ENCODE data around the gene SUPT4H1. TPM values are rescaled to one million over a fixed set of nuclear protein-coding genes. Genes with fewer than 3 reads are reported as not detected.

Gene SUPT4H1
- total RNA-seq, 1 experiment from 2014 or later: 109 TPM

DNA sequence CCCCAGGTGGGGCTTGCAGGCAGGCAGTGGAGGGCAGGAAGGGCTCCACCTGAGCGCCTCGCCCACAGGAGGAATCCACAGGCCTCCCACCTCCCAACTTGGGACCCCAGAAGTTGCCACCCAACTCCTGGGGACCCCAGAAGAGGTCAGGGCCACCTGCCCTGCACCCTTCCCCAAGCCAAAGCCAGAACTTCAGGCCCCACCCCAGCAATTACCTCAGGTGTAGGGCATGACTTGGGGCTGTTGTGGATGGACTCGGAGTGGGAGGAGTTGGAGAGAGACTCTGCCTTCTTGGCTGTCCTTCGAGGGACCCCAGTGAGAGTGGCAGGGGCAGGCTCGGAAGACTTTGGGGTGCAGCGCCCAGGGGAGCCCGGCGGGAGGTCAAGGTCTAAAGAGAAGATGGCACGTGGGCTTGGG, 33.9 kb downstream of the SUPT4H1 start:
- no peak overlapping the region for H2AFZ ChIP-seq (ENCODE audit: low read length)
- H3K27me3 Mint-ChIP-seq (ENCODE audit: low read depth): peaks cover 30% of the 10 kb centered on the region

More for the DNA sequence above, 33.9 kb downstream of the SUPT4H1 start:
- Histone ChIP-seq H3T11ph (ENCODE audit: low read length) (no peak overlapping the region), H3K27ac (ENCODE audit: insufficient read length, low read depth, low read length) (no peak overlapping the region), H3K9me3 (ENCODE audit: control insufficient read depth, low read depth, low read length) (no peaks in the 10 kb centered on the region), H3K4me1 (ENCODE audit: insufficient read depth, low read length) (no peaks in the 10 kb centered on the region), H3K79me1 (ENCODE audit: insufficient read depth, low read depth, low read length, poor library complexity, severe bottlenecking) (no peaks in the 10 kb centered on the region), H2BK120ac (ENCODE audit: low read depth, low read length, poor library complexity, severe bottlenecking) (no peak overlapping the region), H3K18ac (ENCODE audit: insufficient read length, low read depth, low read length) (no peak overlapping the region), H4K91ac (ENCODE audit: insufficient read length, low read depth, low read length) (no peak overlapping the region), H3K79me2 (ENCODE audit: insufficient read depth, low read length) (no peaks in the 10 kb centered on the region), H2BK5ac (ENCODE audit: insufficient read length, low read length) (no peak overlapping the region), H2AK5ac (ENCODE audit: insufficient read length, low read length) (no peak overlapping the region), H3K56ac (ENCODE audit: insufficient read length, low read depth, low read length) (no peak overlapping the region), H2BK12ac (ENCODE audit: insufficient read length, low read depth, low read length) (no peak overlapping the region), H3K23me2 (ENCODE audit: insufficient read length, low read depth, low read length, poor library complexity, severe bottlenecking) (peaks cover 3% of the 10 kb centered on the region), H4K20me1 (ENCODE audit: control insufficient read depth, insufficient read depth, insufficient read length) (no peaks in the 10 kb centered on the region), H2BK15ac (ENCODE audit: low read depth, low read length) (no peak overlapping the region), H3K4ac (ENCODE audit: low read depth, low read length) (no peak overlapping the region), H4K5ac (ENCODE audit: insufficient read length, low read depth, low read length) (no peak overlapping the region), H2BK20ac (ENCODE audit: low read depth, low read length, poor library complexity, severe bottlenecking) (no peak overlapping the region), H3K23ac (ENCODE audit: insufficient read length, low read depth, low read length) (no peak overlapping the region), H3K9ac (ENCODE audit: extremely low read depth, insufficient read length, low read length) (no peak overlapping the region), H3K27me3 (ENCODE audit: insufficient read depth, low read length) (no peaks in the 10 kb centered on the region; the same call in 1 of the 2 replicates), H3K4me2 (ENCODE audit: insufficient read depth, insufficient read length, low read length) (no peak overlapping the region), H4K8ac (replicated peaks; ENCODE audit: insufficient read length, low read depth, low read length) (no peak overlapping the region), H3K14ac (ENCODE audit: insufficient read depth, low read length) (no peak overlapping the region)
- Mint-ChIP-seq H3K27ac (peak overlapping the region in 1 of 3 experiments; percentile 72; a peak in 2 of 7 replicates), H3K4me3 (no peak overlapping the region), H3K9me3 (no peaks in the 10 kb centered on the region), H3K36me3 (ENCODE audit: insufficient read depth in 1 of 3, low read depth in 3 of 3) (peaks cover 0 to 13% (median 2%) of the 10 kb centered on the region in 3 experiments; a peak in 5 of 7 replicates), H3K4me1 (peaks cover 3 to 6% of the 10 kb centered on the region in 2 experiments; a peak in 2 of 4 replicates)
- WGBS (ENCODE audit: extremely low coverage, insufficient read length, low lambda C conversion rate): no CpG with 5 or more reads among the region's 9 CpGs
- DNase-seq: peak; percentile 25
- TF ChIP-seq, protein P1, sequence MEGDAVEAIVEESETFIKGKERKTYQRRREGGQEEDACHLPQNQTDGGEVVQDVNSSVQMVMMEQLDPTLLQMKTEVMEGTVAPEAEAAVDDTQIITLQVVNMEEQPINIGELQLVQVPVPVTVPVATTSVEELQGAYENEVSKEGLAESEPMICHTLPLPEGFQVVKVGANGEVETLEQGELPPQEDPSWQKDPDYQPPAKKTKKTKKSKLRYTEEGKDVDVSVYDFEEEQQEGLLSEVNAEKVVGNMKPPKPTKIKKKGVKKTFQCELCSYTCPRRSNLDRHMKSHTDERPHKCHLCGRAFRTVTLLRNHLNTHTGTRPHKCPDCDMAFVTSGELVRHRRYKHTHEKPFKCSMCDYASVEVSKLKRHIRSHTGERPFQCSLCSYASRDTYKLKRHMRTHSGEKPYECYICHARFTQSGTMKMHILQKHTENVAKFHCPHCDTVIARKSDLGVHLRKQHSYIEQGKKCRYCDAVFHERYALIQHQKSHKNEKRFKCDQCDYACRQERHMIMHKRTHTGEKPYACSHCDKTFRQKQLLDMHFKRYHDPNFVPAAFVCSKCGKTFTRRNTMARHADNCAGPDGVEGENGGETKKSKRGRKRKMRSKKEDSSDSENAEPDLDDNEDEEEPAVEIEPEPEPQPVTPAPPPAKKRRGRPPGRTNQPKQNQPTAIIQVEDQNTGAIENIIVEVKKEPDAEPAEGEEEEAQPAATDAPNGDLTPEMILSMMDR (conservative IDR thresholded peaks at IDR 0.05): no peak

Data from H9 (cell line).